GM12878 (cell line): Measurements from ENCODE around the gene CCDC178. TPM values are rescaled to one million over a fixed set of nuclear protein-coding genes. Genes with fewer than 3 reads are reported as not detected.
"Not testable (repeated sequence)": the region's sequence is repeated elsewhere in the genome, so short reads cannot be mapped to it uniquely, and the experiment has no call there.

Experiments used
- ATAC-seq: fragments of 200-7000 bp; cut with Tn5 transposase; 3 replicates; pipeline ENCODE4 v1.9.1; 2020; ENCODE audit warnings: mild to moderate bottlenecking, moderate library complexity
- BruUV-seq: library from RNA; stranded (reverse); fragments of 400-500 nt; replicated peaks from 2 replicates; lab custom pipeline; 2021; lab: Mats Ljungman, UMichigan
- CTCF ChIA-PET: fragments of 300-600 bp; sonication (Branson Sonifier 250); formaldehyde crosslinking; extraction: SDS; loops from one replicate; lab custom pipeline; 2021; ENCODE audit warnings: inconsistent platforms; lab: Yijun Ruan, JAX
- POLR2A ChIA-PET: fragments of 350-600 bp; formaldehyde crosslinking; extraction: SDS; loops from one replicate; lab custom pipeline; 2021; ENCODE audit warnings: inconsistent platforms; lab: Charles Lee
- RAD21 ChIA-PET: fragments of 300-600 bp; sonication (Branson Sonifier 250); formaldehyde crosslinking; loops from one replicate; lab custom pipeline; 2023; ENCODE audit warnings: antibody characterized with exemption; ENCODE audit not compliant: unreplicated experiment; lab: Charles Lee
- SMC1A ChIA-PET: fragments of 300-600 bp; sonication (Branson Sonifier 250); formaldehyde crosslinking; loops from one replicate; lab custom pipeline; 2023; ENCODE audit not compliant: unreplicated experiment, uncharacterized antibody; lab: Charles Lee
- DNase-seq: peaks from one replicate; pipeline ENCODE4 v3.0.0-alpha.2; 2011; ENCODE audit warnings: low read depth, low spot score
- FAIRE-seq: peaks from 3 replicates; lab custom pipeline; 2011; peaks lifted over from hg19 to GRCh38; lab: Jason Lieb, UNC
- H2AFZ ChIP-seq: 2 replicates; pipeline ENCODE4 v1.6.0; 2011; ENCODE audit warnings: low read depth, low read length, control low read depth; ENCODE audit not compliant: control insufficient read depth
- H3K27ac ChIP-seq: 2 replicates; pipeline ENCODE4 v1.5.1; 2011; ENCODE audit warnings: control low read depth; ENCODE audit not compliant: control insufficient read depth, insufficient read depth
- H3K27me3 ChIP-seq, 2 experiments: replicated peaks in 1 of 2; 2 replicates each; pipeline versions ENCODE4 v1.6.0 to v1.6.1; 2011; ENCODE audit warnings: low read length in 1 of 2; ENCODE audit not compliant: control insufficient read depth in 2 of 2, insufficient read depth in 2 of 2
- H3K36me3 ChIP-seq, 2 experiments: 2 replicates each; pipeline ENCODE4 v1.5.1; 2011; ENCODE audit warnings: low read length in 1 of 2; ENCODE audit not compliant: control insufficient read depth in 2 of 2, insufficient read depth in 2 of 2
- H3K4me1 ChIP-seq: 2 replicates; pipeline ENCODE4 v1.6.1; 2011; ENCODE audit warnings: mild to moderate bottlenecking, low read length, moderate library complexity, mixed read lengths; ENCODE audit not compliant: control insufficient read depth, insufficient read depth
- H3K4me2 ChIP-seq: 2 replicates; pipeline ENCODE4 v1.6.0; 2011; ENCODE audit warnings: control low read depth; ENCODE audit not compliant: control insufficient read depth, insufficient read depth
- H3K4me3 ChIP-seq: fragments of 200-600 bp; sonication (generic); 2 replicates; pipeline ENCODE4 v1.5.1; 2016
- H3K79me2 ChIP-seq: 2 replicates; pipeline ENCODE4 v1.6.0; 2011; ENCODE audit warnings: low read length; ENCODE audit not compliant: control insufficient read depth, insufficient read depth
- H3K9ac ChIP-seq: 2 replicates; pipeline ENCODE4 v1.8.0; 2011; ENCODE audit warnings: low read length, control low read depth, mixed read lengths; ENCODE audit not compliant: control insufficient read depth, insufficient read depth
- H3K9me3 ChIP-seq: replicated peaks from 3 replicates; pipeline ENCODE4 v1.5.1; 2011; ENCODE audit warnings: mild to moderate bottlenecking, low read length; ENCODE audit not compliant: control insufficient read depth, insufficient read depth
- H4K20me1 ChIP-seq: 2 replicates; pipeline ENCODE4 v1.6.0; 2011; ENCODE audit not compliant: control insufficient read depth, insufficient read depth
- CHD2 ChIP-seq: IDR thresholded peaks from 2 replicates; pipeline ENCODE4 v1.6.1; 2011; ENCODE audit warnings: low read depth, low read length, improper control_type of control experiment, borderline replicate concordance
- CREM ChIP-seq: IDR thresholded peaks from 2 replicates; pipeline ENCODE4 v1.6.1; 2014; ENCODE audit warnings: antibody characterized with exemption, low read depth
- HDAC6 ChIP-seq: fragments of 200-600 bp; sonication (generic); IDR thresholded peaks from one replicate; pipeline ENCODE4 v1.8.0; 2017; ENCODE audit warnings: antibody characterized with exemption; ENCODE audit not compliant: unreplicated experiment
- NBN ChIP-seq: fragments of 450-650 bp; IDR thresholded peaks from 2 replicates; pipeline ENCODE4 v1.6.1; 2016
- NFYA ChIP-seq: IDR thresholded peaks from 2 replicates; pipeline ENCODE4 v1.6.1; 2011; ENCODE audit warnings: low read depth, mild to moderate bottlenecking, low read length, improper control_type of control experiment, borderline replicate concordance
- NFYB ChIP-seq: IDR thresholded peaks from 2 replicates; pipeline ENCODE4 v1.6.1; 2011; ENCODE audit warnings: low read depth, mild to moderate bottlenecking, low read length, improper control_type of control experiment, moderate library complexity; ENCODE audit not compliant: insufficient read depth
- NR2F1 ChIP-seq: fragments of 450-650 bp; conservative IDR thresholded peaks from 2 replicates; pipeline ENCODE4 v1.6.1; 2017; ENCODE audit warnings: mild to moderate bottlenecking
- PKNOX1 ChIP-seq: fragments of 450-650 bp; IDR thresholded peaks from 2 replicates; pipeline ENCODE4 v1.6.1; 2016; ENCODE audit warnings: mild to moderate bottlenecking
- RELA ChIP-seq: fragments of 450-650 bp; IDR thresholded peaks from 2 replicates; pipeline ENCODE4 v1.8.0; 2014; ENCODE audit warnings: borderline replicate concordance; ENCODE audit not compliant: partially characterized antibody
- REST ChIP-seq: IDR thresholded peaks from 2 replicates; pipeline ENCODE4 v1.6.1; 2012; ENCODE audit warnings: mild to moderate bottlenecking, low read depth, low read length
- SUPT20H ChIP-seq: IDR thresholded peaks from 2 replicates; pipeline ENCODE4 v1.6.1; 2011; ENCODE audit warnings: low read depth, mild to moderate bottlenecking, low read length, moderate library complexity, borderline replicate concordance; ENCODE audit not compliant: control insufficient read depth
- ZNF24 ChIP-seq: fragments of 450-650 bp; IDR thresholded peaks from 2 replicates; pipeline ENCODE4 v1.6.1; 2017; ENCODE audit warnings: antibody characterized with exemption, mild to moderate bottlenecking
- ZNF274 ChIP-seq: IDR thresholded peaks from one replicate; pipeline ENCODE4 v1.8.0; 2011; ENCODE audit not compliant: insufficient read length, insufficient read depth
- WGBS: methylation state at CpG from one replicate; pipeline ENCODE4 v1.1.6; 2016; ENCODE audit warnings: low lambda C conversion rate; ENCODE audit not compliant: insufficient replicate concordance, insufficient coverage; ENCODE audit errors: missing lambda C conversion rate; 5-methylcytosine and 5-hydroxymethylcytosine counted together
- in situ Hi-C: fragments of 300-500 bp; cut with MboI; formaldehyde crosslinking; loops from 9 replicates; pipeline ENCODE4 v1.14.3; 2018; ENCODE audit warnings: mixed read lengths
- intact Hi-C: fragments of 100-400 bp; cut with micrococcal nuclease; formaldehyde crosslinking; loops from one replicate; pipeline ENCODE4 v1.14.2; 2022; ENCODE audit not compliant: unreplicated experiment
- polyA plus RNA-seq, 11 experiments: library from polyadenylated mRNA; depleted of rRNA in 4 of 11; unstranded in 6 of 11; stranded (reverse) in 5 of 11; fragments of >200 nt; fragmentation: Nextera tagmentation in 4 of 11; fragmentation: Illumina TruSeq in 1 of 11; extraction: Ambion mirVana in 4 of 11; extraction: Trizol in 1 of 11; gene quantifications; 1 replicate in 1 of 11; 2 replicates in 10 of 11; pipeline versions ENCODE4 v1.2.1 to v1.2.3, GENCODE V29; 2011 to 2016; ENCODE audit warnings: inconsistent platforms in 2 of 11, missing spikeins in 2 of 11, low read depth in 1 of 11
- total RNA-seq, 4 experiments: library from RNA; depleted of rRNA in 3 of 4; stranded (reverse); fragments of >200 nt in 3 of 4; fragmentation: Illumina TruSeq in 1 of 4; extraction: Trizol in 1 of 4; gene quantifications; 2 replicates each; pipeline versions ENCODE4 v1.2.1 to v1.2.3, GENCODE V29; 2013 to 2021

Gene CCDC178
- total and polyA plus RNA-seq, 10 of the 15 experiments (the other 5 are each of a cell fraction or from before 2014, with no cell fraction given): 0.04 TPM; not detected in 9

GRCh38 chr18:33164121-33164520 is 276.4 kb downstream of the CCDC178 start:
- SMC1A ChIA-PET, H3K36me3 ChIP-seq, in situ Hi-C loops: not testable (repeated sequence)

GRCh38 chr18:33161131-33161530 is 279.4 kb downstream of the CCDC178 start:
- no peaks in the 10 kb centered on the region for H3K27me3 ChIP-seq
- BruUV-seq: no TSS peak
- 39% methylated on average over 2 of the region's 2 CpGs for WGBS
- H3K36me3 ChIP-seq: no peaks in the 10 kb centered on the region
- no peaks in the 10 kb centered on the region for H3K79me2 ChIP-seq
- no peak overlapping the region for H3K4me3 ChIP-seq
- no peak for ATAC-seq
- H3K4me1 ChIP-seq: no peaks in the 10 kb centered on the region
- no peaks in the 10 kb centered on the region for H4K20me1 ChIP-seq
- no peak for FAIRE-seq
- H3K9me3 ChIP-seq: no peaks in the 10 kb centered on the region
- no peak for DNase-seq
- H2AFZ ChIP-seq: no peak overlapping the region
- in situ Hi-C loops (no loop called here), intact Hi-C loops (no loop called here)
- CTCF ChIA-PET: no interaction called here
- no peak overlapping the region for H3K27ac ChIP-seq
- RAD21 ChIA-PET: no interaction called here
- SMC1A ChIA-PET: no interaction called here
- no peak overlapping the region for H3K4me2 ChIP-seq
- POLR2A ChIA-PET: no interaction called here
- H3K9ac ChIP-seq: no peak overlapping the region
- TF ChIP-seq PKNOX1: no peak
- no peak for TF ChIP-seq SUPT20H
- no peak for TF ChIP-seq CHD2
- TF ChIP-seq NFYB: no peak
- TF ChIP-seq NR2F1: no peak
- no peak for TF ChIP-seq CREM
- TF ChIP-seq REST: no peak
- no peak for TF ChIP-seq ZNF24
- TF ChIP-seq NFYA: no peak
- TF ChIP-seq HDAC6: no peak
- no peak for TF ChIP-seq ZNF274
- TF ChIP-seq RELA: no peak
- no peak for TF ChIP-seq NBN

More at GRCh38 chr18:33164121-33164520, 276.4 kb downstream of the CCDC178 start:
- H3K9me3 ChIP-seq, H3K4me2 ChIP-seq, H3K4me1 ChIP-seq, H3K9ac ChIP-seq, POLR2A ChIA-PET, FAIRE-seq, H2AFZ ChIP-seq, DNase-seq, CTCF ChIA-PET, intact Hi-C loops, H4K20me1 ChIP-seq, RAD21 ChIA-PET, H3K27ac ChIP-seq, H3K4me3 ChIP-seq, ATAC-seq, H3K27me3 ChIP-seq, BruUV-seq, H3K79me2 ChIP-seq: not testable (repeated sequence)
- WGBS: 34% methylated on average over 7 of the region's 9 CpGs
